Activated CD4-positive, CD25-positive, alpha-beta regulatory T cell treated with anti-CD3 and anti-CD28 coated beads, Interleukin-2, amount 50 U/mL, for 72 hours (primary cell): Measurements from ENCODE around the gene CASZ1.

ENCODE experiments used
- DNase-seq: peaks from one replicate; pipeline ENCODE4 v3.0.0; 2021

CASZ1 gene

GRCh38 chr1:10795276-10796021 lies 997 bp downstream of the CASZ1 start:
- DNase-seq, result no peak

GRCh38 chr1:10794724-10795275 lies 1.6 kb downstream of the CASZ1 start:
- no peak for DNase-seq

- DNase-seq, result no peak
Observed at GRCh38 chr1:10793129-10793651, 3.3 kb downstream of the CASZ1 start.

- DNase-seq, result no peak
Observed at GRCh38 chr1:10791105-10791951, 5.1 kb downstream of the CASZ1 start.

- DNase-seq, result no peak
Observed at GRCh38 chr1:10789803-10790702, 6.4 kb downstream of the CASZ1 start.

GRCh38 chr1:10789047-10789791 lies 7.2 kb downstream of the CASZ1 start:
- no peak for DNase-seq

GRCh38 chr1:10788592-10789006 lies 7.8 kb downstream of the CASZ1 start:
- DNase-seq, result no peak

- DNase-seq, result no peak
Observed at GRCh38 chr1:10787286-10787685, 9.2 kb downstream of the CASZ1 start.

GRCh38 chr1:10785728-10786638 lies 10.5 kb downstream of the CASZ1 start:
- DNase-seq, result no peak

GRCh38 chr1:10784998-10785727 lies 11.3 kb downstream of the CASZ1 start:
- DNase-seq, result no peak

- no peak for DNase-seq
Observed at GRCh38 chr1:10782491-10783244, 13.8 kb downstream of the CASZ1 start.

GRCh38 chr1:10781137-10781536 lies 15.3 kb downstream of the CASZ1 start:
- no peak for DNase-seq

GRCh38 chr1:10779841-10780240 lies 16.6 kb downstream of the CASZ1 start:
- no peak for DNase-seq

GRCh38 chr1:10779201-10779600 lies 17.2 kb downstream of the CASZ1 start:
- no peak for DNase-seq

GRCh38 chr1:10778640-10779039 lies 17.8 kb downstream of the CASZ1 start:
- no peak for DNase-seq

- no peak for DNase-seq
Observed at GRCh38 chr1:10777749-10778574, 18.5 kb downstream of the CASZ1 start.

- DNase-seq, result no peak
Observed at GRCh38 chr1:10776190-10776905, 20.1 kb downstream of the CASZ1 start.

- no peak for DNase-seq
Observed at GRCh38 chr1:10775763-10776162, 20.7 kb downstream of the CASZ1 start.
